ENCODE results near the gene VPS35L.

Gene VPS35L

GRCh38 chr16:19589771-19590302, 34.3 kb downstream of the VPS35L start:
- no peak for DNase-seq (ENCODE audit: low spot score)

GRCh38 chr16:19595043-19595767, 39.7 kb downstream of the VPS35L start:
- no peak for DNase-seq (ENCODE audit: low spot score)

GRCh38 chr16:19598805-19599510, 43.5 kb downstream of the VPS35L start:
- DNase-seq (ENCODE audit: low spot score), result no peak

GRCh38 chr16:19599968-19600716, 44.6 kb downstream of the VPS35L start:
- no peak for DNase-seq (ENCODE audit: low spot score)

GRCh38 chr16:19601083-19601976, 45.8 kb downstream of the VPS35L start:
- DNase-seq (ENCODE audit: low spot score), result peak; percentile 23

- no peak for DNase-seq (ENCODE audit: low spot score)
These were observed 49.4 kb downstream of the VPS35L start for GRCh38 chr16:19604911-19605310.

- no peak for DNase-seq (ENCODE audit: low spot score)
These were observed 50.2 kb downstream of the VPS35L start for GRCh38 chr16:19605701-19606100.

- DNase-seq (ENCODE audit: low spot score), result no peak
These were observed 52.2 kb downstream of the VPS35L start for GRCh38 chr16:19607616-19608280.

GRCh38 chr16:19609359-19609758, 53.9 kb downstream of the VPS35L start:
- no peak for DNase-seq (ENCODE audit: low spot score)

- no peak for DNase-seq (ENCODE audit: low spot score)
These were observed 54.7 kb downstream of the VPS35L start for GRCh38 chr16:19610200-19610599.

GRCh38 chr16:19613834-19614233, 58.3 kb downstream of the VPS35L start:
- no peak for DNase-seq (ENCODE audit: low spot score)

- no peak for DNase-seq (ENCODE audit: low spot score)
These were observed 60.7 kb downstream of the VPS35L start for GRCh38 chr16:19616241-19616640.

- DNase-seq (ENCODE audit: low spot score), result no peak
These were observed 63.4 kb downstream of the VPS35L start for GRCh38 chr16:19618876-19619275.

GRCh38 chr16:19621445-19621844, 65.9 kb downstream of the VPS35L start:
- DNase-seq (ENCODE audit: low spot score), result no peak

GRCh38 chr16:19625039-19625438, 69.5 kb downstream of the VPS35L start:
- DNase-seq (ENCODE audit: low spot score), result no peak

- DNase-seq (ENCODE audit: low spot score), result no peak
These were observed 81.1 kb downstream of the VPS35L start for GRCh38 chr16:19636436-19637267.

- DNase-seq (ENCODE audit: low spot score), result no peak
These were observed 84.5 kb downstream of the VPS35L start for GRCh38 chr16:19639986-19640421.

GRCh38 chr16:19642501-19642900, 87.0 kb downstream of the VPS35L start:
- no peak for DNase-seq (ENCODE audit: low spot score)

- DNase-seq (ENCODE audit: low spot score), result no peak
These were observed 89.4 kb downstream of the VPS35L start for GRCh38 chr16:19644877-19645276.

- DNase-seq (ENCODE audit: low spot score), result no peak
These were observed 90.1 kb downstream of the VPS35L start for GRCh38 chr16:19645557-19645981.
